GM10248 (cell line): ENCODE measurements around the gene RRAD.

ENCODE experiments used
- CTCF ChIA-PET: fragments of 300-600 bp; sonication (Branson Sonifier 250); formaldehyde crosslinking; extraction: SDS; loops from one replicate; lab custom pipeline; 2021; ENCODE audit warnings: antibody characterized with exemption; lab: Yijun Ruan, JAX
- POLR2A ChIA-PET: fragments of 350-650 bp; sonication (Branson Sonifier 250); formaldehyde crosslinking; extraction: SDS; loops from one replicate; lab custom pipeline; 2020; ENCODE audit warnings: antibody characterized with exemption; lab: Yijun Ruan, JAX
- DNase-seq: peaks from one replicate; pipeline ENCODE4 v3.0.0; 2012; ENCODE audit errors: extremely low spot score
- TF ChIP-seq, protein P1 (sequence below): IDR thresholded peaks from 2 replicates; pipeline ENCODE4 v1.5.1; 2012; ENCODE audit warnings: mild to moderate bottlenecking, low read depth; ENCODE audit errors: extremely low read depth, missing control alignments, control extremely low read depth

Gene RRAD

DNA sequence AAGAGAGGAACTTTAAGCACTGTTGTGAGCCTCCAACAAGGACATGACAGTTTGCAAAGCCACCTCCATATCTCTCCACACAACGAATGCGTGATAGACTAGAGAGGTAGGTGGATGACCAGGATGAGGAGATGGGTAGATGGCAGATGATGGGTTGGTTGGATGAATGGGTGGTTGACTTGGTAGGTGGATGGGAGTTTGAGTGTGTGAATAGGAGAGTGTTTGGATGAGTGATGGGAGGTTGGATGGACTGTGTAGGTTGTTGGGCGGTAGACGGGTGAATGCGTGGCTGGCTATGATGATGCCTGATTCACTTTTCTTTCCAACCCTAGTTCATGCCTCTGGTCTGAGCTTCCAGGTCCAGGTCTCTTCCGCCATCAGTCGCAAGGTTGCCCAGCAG lies 10.8 kb downstream of the RRAD start:
- TF ChIP-seq, protein P1, sequence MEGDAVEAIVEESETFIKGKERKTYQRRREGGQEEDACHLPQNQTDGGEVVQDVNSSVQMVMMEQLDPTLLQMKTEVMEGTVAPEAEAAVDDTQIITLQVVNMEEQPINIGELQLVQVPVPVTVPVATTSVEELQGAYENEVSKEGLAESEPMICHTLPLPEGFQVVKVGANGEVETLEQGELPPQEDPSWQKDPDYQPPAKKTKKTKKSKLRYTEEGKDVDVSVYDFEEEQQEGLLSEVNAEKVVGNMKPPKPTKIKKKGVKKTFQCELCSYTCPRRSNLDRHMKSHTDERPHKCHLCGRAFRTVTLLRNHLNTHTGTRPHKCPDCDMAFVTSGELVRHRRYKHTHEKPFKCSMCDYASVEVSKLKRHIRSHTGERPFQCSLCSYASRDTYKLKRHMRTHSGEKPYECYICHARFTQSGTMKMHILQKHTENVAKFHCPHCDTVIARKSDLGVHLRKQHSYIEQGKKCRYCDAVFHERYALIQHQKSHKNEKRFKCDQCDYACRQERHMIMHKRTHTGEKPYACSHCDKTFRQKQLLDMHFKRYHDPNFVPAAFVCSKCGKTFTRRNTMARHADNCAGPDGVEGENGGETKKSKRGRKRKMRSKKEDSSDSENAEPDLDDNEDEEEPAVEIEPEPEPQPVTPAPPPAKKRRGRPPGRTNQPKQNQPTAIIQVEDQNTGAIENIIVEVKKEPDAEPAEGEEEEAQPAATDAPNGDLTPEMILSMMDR, result no peak
- POLR2A ChIA-PET, result no interaction called here
- DNase-seq, result no peak
- CTCF ChIA-PET, result interaction anchor here (1.5 kb wide), 1 partner anchor 10 kb away, joined by 3 read pairs; no protein-coding TSS in a partner anchor

DNA sequence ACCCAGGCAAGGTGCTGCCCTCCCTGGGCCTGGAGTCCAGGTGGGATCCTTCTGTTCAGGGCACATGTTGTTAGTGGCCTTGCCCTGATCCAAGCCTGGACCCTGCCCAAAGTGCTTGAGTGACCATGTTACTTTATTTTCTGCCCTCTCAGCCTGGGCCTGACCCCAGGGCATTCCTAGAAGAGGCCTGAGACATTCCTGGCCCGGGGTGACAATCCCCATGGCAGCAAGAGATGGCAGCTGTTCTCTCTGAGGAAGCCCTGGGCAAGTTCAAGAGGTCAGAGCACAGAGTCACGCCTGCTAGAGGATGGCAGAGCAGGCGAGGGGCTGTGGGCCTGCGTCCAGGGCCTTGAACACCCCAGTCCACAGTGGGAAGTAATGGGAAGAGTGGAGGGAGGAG lies 11.6 kb downstream of the RRAD start:
- TF ChIP-seq, protein P1, result no peak
- no peak for DNase-seq
- ChIA-PET CTCF (interaction anchor here (1.5 kb wide), 1 partner anchor 11 kb away, joined by 3 read pairs; no protein-coding TSS in a partner anchor), POLR2A (no interaction called here)

- no peak for DNase-seq
- TF ChIP-seq, protein P1, result no peak
- ChIA-PET CTCF (interaction anchor here (0.9 to 2.6 kb wide), 3 partner anchors 10 to 18 kb away, joined by 3 to 6 read pairs (median 5); no protein-coding TSS in a partner anchor), POLR2A (no interaction called here)
Observed at GRCh38 chr16:66913081-66913480, 12.3 kb downstream of the RRAD start.

DNA sequence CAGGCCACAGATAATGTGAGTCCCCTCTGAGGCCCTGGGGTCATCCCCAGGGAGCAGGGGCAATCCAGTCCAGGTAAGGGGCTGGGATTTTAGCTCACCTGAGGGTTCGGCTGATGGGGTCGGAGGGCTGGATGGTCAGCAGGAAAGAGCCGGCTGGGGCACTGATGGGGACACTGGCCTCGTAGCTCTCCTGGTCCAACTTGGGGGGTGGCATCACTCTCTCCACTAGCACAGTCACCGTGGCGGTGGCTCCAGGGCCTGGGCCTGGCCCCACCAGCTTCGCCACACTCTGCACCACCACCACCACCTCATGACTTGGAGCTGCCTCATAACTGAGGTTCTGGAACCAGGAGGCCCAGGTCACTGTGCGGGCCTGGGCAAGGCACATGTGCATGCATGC lies 13.5 kb downstream of the RRAD start:
- ChIA-PET POLR2A (no interaction called here), CTCF (interaction anchor here (1.3 to 2.6 kb wide), 4 partner anchors 9 to 22 kb away, joined by 3 to 6 read pairs (median 4); partner anchors contain the start of genes CIAO2B and RRAD)
- TF ChIP-seq, protein P1, result no peak

GRCh38 chr16:66911112-66911511 lies 14.2 kb downstream of the RRAD start:
- ChIA-PET CTCF (interaction anchor here (1.3 to 2.6 kb wide), 10 partner anchors 8 to 42 kb away, joined by 3 to 11 read pairs (median 4); partner anchors contain the start of genes CIAO2B, PDP2 and RRAD), POLR2A (interaction anchor here (0.6 kb wide), 1 partner anchor 51 kb away, joined by 5 read pairs; no protein-coding TSS in a partner anchor)
- TF ChIP-seq, protein P1, result no peak
- no peak for DNase-seq

More for the DNA sequence above, 13.5 kb downstream of the RRAD start:
- no peak for DNase-seq

DNA sequence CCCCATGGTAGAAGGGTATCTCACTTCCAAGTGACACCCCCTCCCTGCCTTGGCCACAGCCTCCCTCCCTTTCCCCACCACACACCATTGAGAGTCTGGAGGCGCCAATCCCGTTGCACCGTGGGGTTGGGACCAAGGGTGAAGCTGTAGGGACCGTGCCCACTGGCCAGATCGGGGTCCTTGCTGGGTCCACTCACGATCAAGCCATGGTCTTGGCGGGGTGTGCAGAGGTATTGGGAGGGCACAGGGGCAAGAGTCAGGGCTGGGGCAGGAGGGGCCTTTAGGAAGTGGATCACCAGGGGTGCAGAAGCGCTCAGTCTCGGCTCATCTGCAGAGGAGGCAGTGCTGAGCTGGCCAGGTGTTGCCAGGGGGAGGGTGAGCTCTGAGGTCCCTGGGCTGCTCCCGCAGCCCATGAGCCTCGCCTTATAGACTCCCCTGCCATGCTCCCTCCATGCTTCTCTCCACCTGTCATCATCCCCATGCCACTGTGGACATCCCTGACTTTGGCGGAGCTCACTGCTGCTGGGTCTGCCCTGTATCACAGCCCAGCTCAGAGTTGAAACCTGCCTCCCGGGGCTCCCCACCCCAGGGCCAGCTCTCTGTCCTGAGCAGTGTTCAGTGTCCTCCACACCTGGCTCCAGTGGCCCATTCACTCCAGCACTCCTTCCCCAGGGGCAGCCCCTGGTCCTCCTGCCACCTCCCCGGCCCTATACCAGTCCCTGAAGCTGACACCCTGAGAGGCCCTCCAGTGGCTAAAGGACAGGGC lies 15.0 kb downstream of the RRAD start:
- POLR2A ChIA-PET, result no interaction called here
- TF ChIP-seq, protein P1, result no peak
- no peak for DNase-seq
- CTCF ChIA-PET, result interaction anchor here (0.7 to 2.3 kb wide), 12 partner anchors 8 to 41 kb away, joined by 3 to 11 read pairs (median 4); partner anchors contain the start of genes CDH16, PDP2 and RRAD
